A673 (cell line): Measurements from ENCODE around the gene IFT20. TPM values are rescaled to one million over a fixed set of nuclear protein-coding genes. Genes with fewer than 3 reads are reported as not detected.
A peak's percentile ranks its signal among the peaks of the same experiment; 100 is the strongest.

Source experiments
- BruUV-seq: library from RNA; stranded (reverse); fragments of 400-500 nt; replicated peaks from 2 replicates; lab custom pipeline; 2021; lab: Mats Ljungman, UMichigan
- CTCF ChIA-PET: fragments of 300-600 bp; sonication (Branson Sonifier 250); formaldehyde crosslinking; loops from one replicate; lab custom pipeline; 2022; ENCODE audit warnings: antibody characterized with exemption; lab: Charles Lee
- POLR2A ChIA-PET: fragments of 300-600 bp; sonication (Branson Sonifier 250); formaldehyde crosslinking; loops from one replicate; lab custom pipeline; 2022; ENCODE audit warnings: antibody characterized with exemption; ENCODE audit not compliant: low non-redundant PET; lab: Charles Lee
- DNase-seq: peaks from one replicate; pipeline ENCODE4 v3.0.0-alpha.2; 2015; ENCODE audit warnings: low spot score
- H3K27ac ChIP-seq: fragments of 200-600 bp; sonication (generic); 2 replicates; pipeline ENCODE4 v1.5.1; 2016; ENCODE audit warnings: mixed run types, low read depth, mild to moderate bottlenecking, mixed read lengths, antibody characterized with exemption, low read length; ENCODE audit not compliant: poor library complexity, severe bottlenecking
- H3K27me3 ChIP-seq: fragments of 200-600 bp; sonication (generic); replicated peaks from 2 replicates; pipeline ENCODE4 v1.6.1; 2017; ENCODE audit warnings: mixed run types, low read depth, mild to moderate bottlenecking, mixed read lengths, antibody characterized with exemption, low read length; ENCODE audit not compliant: insufficient read depth, poor library complexity
- H3K36me3 ChIP-seq: fragments of 200-600 bp; sonication (generic); 2 replicates; pipeline ENCODE4 v1.6.1; 2016; ENCODE audit warnings: mixed run types, mild to moderate bottlenecking, mixed read lengths, antibody characterized with exemption, low read length; ENCODE audit not compliant: insufficient read depth, poor library complexity, severe bottlenecking
- H3K4me1 ChIP-seq: fragments of 200-600 bp; sonication (generic); 2 replicates; pipeline ENCODE4 v1.6.1; 2017; ENCODE audit warnings: mixed run types, mild to moderate bottlenecking, mixed read lengths, antibody characterized with exemption, low read length; ENCODE audit not compliant: insufficient read depth, poor library complexity, severe bottlenecking
- H3K4me3 ChIP-seq: fragments of 200-600 bp; sonication (generic); 2 replicates; pipeline ENCODE4 v1.5.1; 2016; ENCODE audit warnings: low read depth, mixed run types, mild to moderate bottlenecking, mixed read lengths, low read length; ENCODE audit not compliant: poor library complexity, severe bottlenecking
- H3K9me3 ChIP-seq: fragments of 200-600 bp; sonication (generic); 2 replicates; pipeline ENCODE4 v1.6.1; 2016; ENCODE audit warnings: mixed run types, low read depth, mild to moderate bottlenecking, mixed read lengths, antibody characterized with exemption, low read length; ENCODE audit not compliant: poor library complexity, severe bottlenecking
- CTCF ChIP-seq: fragments of 300-800, 200-600 bp; sonication (generic); conservative IDR thresholded peaks from 2 replicates; pipeline ENCODE4 v1.5.1; 2017; ENCODE audit warnings: low read depth, mild to moderate bottlenecking, antibody characterized with exemption, low read length, moderate library complexity, mixed read lengths
- EZH2 ChIP-seq: fragments of 200-600 bp; sonication (generic); IDR thresholded peaks from 2 replicates; pipeline ENCODE4 v1.6.1; 2017; ENCODE audit warnings: borderline replicate concordance, low read depth, mild to moderate bottlenecking, mixed read lengths, antibody characterized with exemption, low read length; ENCODE audit not compliant: poor library complexity, severe bottlenecking
- intact Hi-C: fragments of 100-400 bp; cut with micrococcal nuclease; formaldehyde crosslinking; loops from one replicate; pipeline ENCODE4 v1.10.0; 2022; ENCODE audit not compliant: unreplicated experiment
- total RNA-seq: library from RNA; stranded (reverse); gene quantifications from 2 replicates; pipeline ENCODE4 v1.2.3, GENCODE V29; 2021

IFT20 gene
- total RNA-seq, 1 experiment from 2014 or later, result 21.5 TPM

DNA sequence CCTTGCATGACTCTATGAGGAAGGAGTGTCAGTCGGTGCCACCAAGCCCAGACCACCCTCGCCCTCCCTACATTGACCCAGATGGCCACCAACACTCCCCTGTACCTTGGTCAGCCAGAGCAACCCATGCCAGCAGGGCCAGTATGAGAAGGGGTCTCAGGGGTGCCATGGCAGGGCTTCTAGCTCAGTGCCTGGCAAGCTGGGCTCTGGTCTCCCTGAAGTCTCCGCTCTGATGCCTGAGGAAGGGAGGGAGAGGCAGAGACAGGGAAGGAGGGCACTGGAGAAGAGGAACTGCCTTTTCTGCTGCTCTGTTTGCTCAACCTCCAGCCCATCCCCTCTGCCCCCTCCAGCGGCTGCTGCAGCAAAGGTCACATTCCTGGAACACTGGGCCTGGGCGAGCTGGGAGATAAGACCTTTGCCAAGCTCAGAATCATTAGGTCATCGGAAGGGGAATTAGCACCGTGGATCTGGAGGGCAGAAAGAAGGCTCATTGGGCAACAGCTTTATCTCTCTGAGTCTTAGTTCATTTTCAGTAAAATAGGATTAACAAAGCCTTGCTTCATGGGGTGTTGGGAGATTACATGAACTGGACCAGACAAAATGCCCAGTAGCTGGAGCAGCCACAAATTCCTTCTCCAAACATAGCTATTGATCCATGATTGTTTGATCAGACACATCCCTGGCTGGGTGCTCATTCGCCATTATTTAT lies 34.9 kb upstream of the IFT20 start, which contains the start of gene VTN:
Gene VTN, minus strand, starts transcription at position 273 of the 709 bp plus-strand sequence. Its CDS starts 104 bp downstream, at position 169.
- Histone ChIP-seq H3K27ac (peak within 1 kb of the TSS; percentile 47), H3K4me3 (peak within 1 kb of the TSS; percentile 87), H3K27me3 (no peaks in the 10 kb centered on the region), H3K36me3 (no peaks in the 10 kb centered on the region), H3K9me3 (no peaks in the 10 kb centered on the region), H3K4me1 (peaks cover 17% of the 10 kb centered on the region)
- DNase-seq, result peak; percentile 9
- POLR2A ChIA-PET, result no interaction called here
- intact Hi-C loops, result no loop called here
- BruUV-seq, result no TSS peak
- CTCF ChIA-PET, result no interaction called here
- no peak for TF ChIP-seq EZH2
- TF ChIP-seq CTCF, result no peak

DNA sequence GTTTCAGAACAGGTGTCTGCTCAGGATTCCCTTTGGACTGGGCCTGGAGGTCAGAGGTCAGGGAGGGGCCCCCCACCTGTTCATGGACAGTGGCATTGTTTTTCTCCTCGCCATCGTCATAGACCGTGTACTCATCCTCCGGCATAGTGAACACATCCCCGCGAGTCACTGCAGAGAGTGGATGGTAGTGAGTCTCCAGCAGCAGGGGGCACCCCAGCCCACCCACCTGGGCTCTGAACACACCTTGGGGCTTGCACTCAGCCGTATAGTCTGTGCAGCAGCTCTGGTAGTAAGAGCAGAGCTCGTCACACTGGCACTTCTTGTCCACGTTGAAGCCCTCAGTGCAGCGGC lies 34.4 kb upstream of the IFT20 start:
- peaks cover 17% of the 10 kb centered on the region for H3K4me1 ChIP-seq
- DNase-seq, result no peak
- no peaks in the 10 kb centered on the region for H3K27me3 ChIP-seq
- no peak overlapping the region for H3K4me3 ChIP-seq
- ChIA-PET CTCF (no interaction called here), POLR2A (no interaction called here)
- intact Hi-C loops, result no loop called here
- TF ChIP-seq EZH2 (no peak), CTCF (no peak)
- BruUV-seq, result no TSS peak
- H3K36me3 ChIP-seq, result no peaks in the 10 kb centered on the region
- no peaks in the 10 kb centered on the region for H3K9me3 ChIP-seq
- H3K27ac ChIP-seq, result no peak overlapping the region

DNA sequence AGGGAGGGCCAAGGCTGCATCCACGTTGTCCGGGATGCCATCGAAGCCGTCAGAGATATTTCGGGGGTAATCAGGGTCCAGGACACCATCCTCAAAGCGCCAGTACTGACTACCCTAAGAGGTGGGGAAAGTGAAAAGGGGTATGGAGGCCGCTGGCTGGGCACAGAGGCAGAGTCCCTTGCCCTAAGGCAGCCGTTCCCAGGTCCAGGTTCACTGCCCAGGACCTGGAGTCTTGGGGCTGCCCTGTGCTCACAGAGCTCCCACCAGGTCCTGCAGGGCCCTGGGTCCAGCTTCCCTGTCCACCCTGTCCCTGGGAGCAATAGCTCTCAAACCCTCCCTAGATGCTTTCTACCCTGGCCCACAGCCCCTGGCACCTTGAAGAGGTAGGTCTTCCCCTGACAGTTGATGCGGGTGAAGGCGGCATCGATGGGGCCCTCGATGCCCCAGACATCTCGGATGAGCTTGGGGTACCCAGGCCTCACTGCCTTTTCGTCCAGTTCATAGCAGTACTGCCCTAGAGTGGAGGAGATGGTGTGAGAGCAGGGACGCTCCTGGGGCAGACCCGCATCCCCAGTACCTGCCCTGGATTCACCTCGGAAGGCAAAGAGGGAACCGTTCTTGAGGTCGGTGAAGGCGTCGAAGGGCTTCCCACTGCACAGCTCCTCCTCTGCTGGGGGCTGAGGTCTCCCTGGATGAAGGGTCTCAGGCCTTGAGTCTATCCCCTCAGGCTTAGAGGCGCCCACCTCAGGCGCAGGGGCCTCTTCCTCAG lies 33.8 kb upstream of the IFT20 start:
- Histone ChIP-seq H3K4me3 (no peak overlapping the region), H3K36me3 (no peaks in the 10 kb centered on the region), H3K4me1 (peaks cover 17% of the 10 kb centered on the region), H3K27me3 (no peaks in the 10 kb centered on the region), H3K27ac (no peak overlapping the region), H3K9me3 (no peaks in the 10 kb centered on the region)
- intact Hi-C loops, result no loop called here
- BruUV-seq, result no TSS peak
- ChIA-PET CTCF (no interaction called here), POLR2A (interaction anchor here (0.7 kb wide), 1 partner anchor 24 kb away, joined by 3 read pairs; no protein-coding TSS in a partner anchor)
- DNase-seq, result no peak
- TF ChIP-seq EZH2, result no peak
- no peak for TF ChIP-seq CTCF
